SK-N-SH (cell line): ENCODE data around the gene GOLM1. TPM values are rescaled to one million over a fixed set of nuclear protein-coding genes. Genes with fewer than 3 reads are reported as not detected.
A peak's percentile ranks its signal among the peaks of the same experiment; 100 is the strongest.

ENCODE experiments used
- CTCF ChIA-PET: fragments of 300-600, 350-600 bp; formaldehyde crosslinking; extraction: SDS; loops from one replicate; lab custom pipeline; 2021; lab: Yijun Ruan, JAX
- POLR2A ChIA-PET: fragments of 350-600 bp; sonication (Branson Sonifier 250); formaldehyde crosslinking; extraction: SDS; loops from one replicate; lab custom pipeline; 2020; ENCODE audit warnings: antibody characterized with exemption, inconsistent platforms; lab: Yijun Ruan, JAX
- DNase-seq: peaks from one replicate; pipeline ENCODE4 v3.0.0; 2012
- H2AFZ ChIP-seq: fragments of 200-600 bp; sonication (generic); 2 replicates; pipeline ENCODE4 v1.8.1; 2016; ENCODE audit warnings: antibody characterized with exemption, mild to moderate bottlenecking, low read depth
- H3F3A ChIP-seq: fragments of 200-600 bp; sonication (generic); replicated peaks from 2 replicates; pipeline ENCODE3; 2016; ENCODE audit warnings: antibody characterized with exemption, mild to moderate bottlenecking; ENCODE audit not compliant: insufficient read depth
- H3K27ac ChIP-seq, 2 experiments: fragments of 200-500 bp in 1 of 2; fragments of 200-600 bp in 1 of 2; sonication (Bioruptor generic) in 1 of 2; sonication (generic), shearing (Covaris generic) in 1 of 2; 2 replicates each; pipeline versions ENCODE4 v1.5.1 to v1.6.1; 2014 to 2016; ENCODE audit warnings: low read depth in 2 of 2, inconsistent platforms in 1 of 2, low read length in 1 of 2, mild to moderate bottlenecking in 1 of 2, mixed read lengths in 1 of 2
- H3K27me3 ChIP-seq: fragments of 200-600 bp; sonication (generic), shearing (Covaris generic); 2 replicates; pipeline ENCODE4 v1.6.1; 2016; ENCODE audit warnings: mixed run types; ENCODE audit not compliant: insufficient read depth
- H3K36me3 ChIP-seq, 2 experiments: fragments of 200-500 bp in 1 of 2; fragments of 200-600 bp in 1 of 2; sonication (Bioruptor generic) in 1 of 2; sonication (generic) in 1 of 2; replicated peaks in 1 of 2; 2 replicates each; pipeline versions ENCODE3 to v1.5.1; 2014 to 2016; ENCODE audit warnings: low read length in 1 of 2, mild to moderate bottlenecking in 1 of 2; ENCODE audit not compliant: insufficient read depth in 2 of 2, control insufficient read depth in 1 of 2
- H3K4me1 ChIP-seq, 2 experiments: fragments of 200-500 bp in 1 of 2; fragments of 200-600 bp in 1 of 2; sonication (Bioruptor generic) in 1 of 2; sonication (generic), shearing (Covaris generic) in 1 of 2; 2 replicates each; pipeline versions ENCODE4 v1.5.1 to v1.6.1; 2014 to 2016; ENCODE audit warnings: low read depth in 1 of 2, low read length in 1 of 2, mixed run types in 1 of 2; ENCODE audit not compliant: insufficient read depth in 2 of 2, control insufficient read depth in 1 of 2
- H3K4me2 ChIP-seq: fragments of 200-600 bp; sonication (generic), shearing (Covaris generic); 2 replicates; pipeline ENCODE4 v1.6.1; 2017; ENCODE audit warnings: mixed run types
- H3K4me3 ChIP-seq, 2 experiments: fragments of 200-500 bp in 1 of 2; fragments of 200-600 bp in 1 of 2; sonication (Bioruptor generic) in 1 of 2; sonication (generic), shearing (Covaris generic) in 1 of 2; 2 replicates each; pipeline versions ENCODE4 v1.5.1 to v1.8.1; 2014 to 2016; ENCODE audit warnings: low read depth in 2 of 2, inconsistent platforms in 1 of 2, low read length in 1 of 2, mild to moderate bottlenecking in 1 of 2, mixed read lengths in 1 of 2, moderate library complexity in 1 of 2
- H3K79me2 ChIP-seq: fragments of 200-600 bp; sonication (generic); 2 replicates; pipeline ENCODE4 v1.8.1; 2017; ENCODE audit warnings: mild to moderate bottlenecking; ENCODE audit not compliant: insufficient read depth
- H3K9ac ChIP-seq: fragments of 200-600 bp; sonication (generic); 2 replicates; pipeline ENCODE4 v1.6.1; 2017; ENCODE audit warnings: mixed run types
- H3K9me2 ChIP-seq: fragments of 200-600 bp; sonication (generic); 2 replicates; pipeline ENCODE4 v1.6.1; 2017; ENCODE audit warnings: mixed run types
- H3K9me3 ChIP-seq: fragments of 200-600 bp; sonication (generic); 2 replicates; pipeline ENCODE4 v1.6.1; 2017; ENCODE audit warnings: mixed run types, mild to moderate bottlenecking, moderate library complexity
- H4K20me1 ChIP-seq: fragments of 200-600 bp; sonication (generic); 2 replicates; pipeline ENCODE4 v1.6.1; 2017; ENCODE audit warnings: mild to moderate bottlenecking, mixed run types; ENCODE audit not compliant: insufficient read depth
- EZH2phosphoT487 ChIP-seq: fragments of 200-600 bp; sonication (generic); IDR thresholded peaks from 2 replicates; pipeline ENCODE4 v1.6.1; 2017; ENCODE audit warnings: low read depth, mixed run types, mild to moderate bottlenecking, antibody characterized with exemption, moderate library complexity, borderline replicate concordance
- FOXJ3 ChIP-seq: sonication (generic); formaldehyde crosslinking; IDR thresholded peaks from 2 replicates; pipeline ENCODE4 v1.5.1; 2020; ENCODE audit warnings: mild to moderate bottlenecking, missing genetic modification reagents
- FOXM1 ChIP-seq: IDR thresholded peaks from 2 replicates; pipeline ENCODE4 v1.4.0; 2012; ENCODE audit warnings: low read depth, mild to moderate bottlenecking
- IRF3 ChIP-seq: fragments of 150-350 bp; IDR thresholded peaks from 2 replicates; pipeline ENCODE4 v1.6.1; 2016; ENCODE audit warnings: mild to moderate bottlenecking, low read depth, low read length
- JUND ChIP-seq: IDR thresholded peaks from 2 replicates; pipeline ENCODE4 v1.4.0; 2012
- MAX ChIP-seq: IDR thresholded peaks from 2 replicates; pipeline ENCODE4 v1.4.0; 2012; ENCODE audit warnings: low read depth
- MEF2A ChIP-seq: IDR thresholded peaks from 2 replicates; pipeline ENCODE4 v1.4.0; 2012; ENCODE audit warnings: low read depth, borderline replicate concordance
- NFIC ChIP-seq: IDR thresholded peaks from 2 replicates; pipeline ENCODE4 v1.4.0; 2012; ENCODE audit warnings: borderline replicate concordance
- RAD21 ChIP-seq: IDR thresholded peaks from 2 replicates; pipeline ENCODE4 v1.6.1; 2012; ENCODE audit warnings: mild to moderate bottlenecking, low read length
- RCOR1 ChIP-seq: fragments of 150-350 bp; IDR thresholded peaks from 2 replicates; pipeline ENCODE4 v1.6.1; 2017; ENCODE audit warnings: antibody characterized with exemption, low read length
- RFX5 ChIP-seq: IDR thresholded peaks from 2 replicates; pipeline ENCODE4 v1.6.1; 2012; ENCODE audit warnings: mild to moderate bottlenecking, improper control_type of control experiment, low read length
- RXRA ChIP-seq: IDR thresholded peaks from 2 replicates; pipeline ENCODE4 v1.4.0; 2012; ENCODE audit warnings: low read depth, mild to moderate bottlenecking, borderline replicate concordance
- SIN3A ChIP-seq: IDR thresholded peaks from 2 replicates; pipeline ENCODE4 v1.6.1; 2012; ENCODE audit warnings: low read depth, mild to moderate bottlenecking, low read length, moderate library complexity, borderline replicate concordance
- TAF1 ChIP-seq: IDR thresholded peaks from 2 replicates; pipeline ENCODE4 v1.6.1; 2012; ENCODE audit warnings: low read depth, mild to moderate bottlenecking, low read length, moderate library complexity, borderline replicate concordance
- TCF12 ChIP-seq: IDR thresholded peaks from 2 replicates; pipeline ENCODE4 v1.4.0; 2012
- TEAD4 ChIP-seq: IDR thresholded peaks from 2 replicates; pipeline ENCODE4 v1.4.0; 2012; ENCODE audit warnings: mild to moderate bottlenecking, borderline replicate concordance; ENCODE audit not compliant: insufficient read depth
- WGBS: methylation state at CpG from one replicate; pipeline ENCODE4 v1.1.6; 2017; ENCODE audit warnings: low lambda C conversion rate; 5-methylcytosine and 5-hydroxymethylcytosine counted together
- polyA plus RNA-seq, 3 experiments: library from polyadenylated mRNA; depleted of rRNA; stranded (reverse); fragments of >200 nt; gene quantifications; 2 replicates each; pipeline ENCODE4 v1.2.3, GENCODE V29; 2012
- TF ChIP-seq, protein P1 (sequence below): fragments of 200-600 bp; sonication (generic); IDR thresholded peaks from 2 replicates; pipeline ENCODE4 v1.6.1; 2017; ENCODE audit warnings: antibody characterized with exemption, mild to moderate bottlenecking, moderate library complexity
- TF ChIP-seq, protein P2 (sequence below): IDR thresholded peaks from 2 replicates; pipeline ENCODE4 v1.6.1; 2012; ENCODE audit warnings: mild to moderate bottlenecking, low read depth, low read length, moderate library complexity

The GOLM1 gene
- polyA plus RNA-seq, 1 of the 3 experiments (the other 2 are of a cell fraction): 69.8 TPM

GRCh38 chr9:86035827-86036440, 63.4 kb downstream of the GOLM1 start:
- Histone ChIP-seq H3K9me3 (no peaks in the 10 kb centered on the region), H3K79me2 (no peaks in the 10 kb centered on the region), H2AFZ (no peak overlapping the region), H3K27me3 (no peaks in the 10 kb centered on the region), H3K36me3 (peaks cover 3 to 17% of the 10 kb centered on the region in 2 experiments), H4K20me1 (no peaks in the 10 kb centered on the region), H3K4me1 (peaks cover 0 to 4% of the 10 kb centered on the region in 2 experiments; a peak in 1 of 4 replicates), H3K4me3 (no peak overlapping the region), H3K9ac (no peak overlapping the region), H3K27ac (no peak overlapping the region), H3K4me2 (no peak overlapping the region), H3K9me2 (no peaks in the 10 kb centered on the region), H3F3A (no peaks in the 10 kb centered on the region)
- ChIA-PET CTCF (interaction anchor here (1.0 to 1.7 kb wide), 5 partner anchors 9 to 64 kb away, joined by 3 to 5 read pairs (median 4); partner anchors contain the start of gene GOLM1), POLR2A (interaction anchor here (0.7 kb wide), 1 partner anchor 1132 kb away, joined by 4 read pairs; no protein-coding TSS in a partner anchor)
- WGBS: 91% methylated on average over 10 of the region's 15 CpGs
- DNase-seq: no peak
- TF ChIP-seq JUND (no peak), TEAD4 (no peak), RFX5 (no peak), NFIC (no peak), IRF3 (no peak), RCOR1 (no peak), RAD21 (no peak), TAF1 (no peak), EZH2phosphoT487 (no peak), FOXJ3 (CRISPR knock-in tag) (no peak), FOXM1 (no peak)

DNA sequence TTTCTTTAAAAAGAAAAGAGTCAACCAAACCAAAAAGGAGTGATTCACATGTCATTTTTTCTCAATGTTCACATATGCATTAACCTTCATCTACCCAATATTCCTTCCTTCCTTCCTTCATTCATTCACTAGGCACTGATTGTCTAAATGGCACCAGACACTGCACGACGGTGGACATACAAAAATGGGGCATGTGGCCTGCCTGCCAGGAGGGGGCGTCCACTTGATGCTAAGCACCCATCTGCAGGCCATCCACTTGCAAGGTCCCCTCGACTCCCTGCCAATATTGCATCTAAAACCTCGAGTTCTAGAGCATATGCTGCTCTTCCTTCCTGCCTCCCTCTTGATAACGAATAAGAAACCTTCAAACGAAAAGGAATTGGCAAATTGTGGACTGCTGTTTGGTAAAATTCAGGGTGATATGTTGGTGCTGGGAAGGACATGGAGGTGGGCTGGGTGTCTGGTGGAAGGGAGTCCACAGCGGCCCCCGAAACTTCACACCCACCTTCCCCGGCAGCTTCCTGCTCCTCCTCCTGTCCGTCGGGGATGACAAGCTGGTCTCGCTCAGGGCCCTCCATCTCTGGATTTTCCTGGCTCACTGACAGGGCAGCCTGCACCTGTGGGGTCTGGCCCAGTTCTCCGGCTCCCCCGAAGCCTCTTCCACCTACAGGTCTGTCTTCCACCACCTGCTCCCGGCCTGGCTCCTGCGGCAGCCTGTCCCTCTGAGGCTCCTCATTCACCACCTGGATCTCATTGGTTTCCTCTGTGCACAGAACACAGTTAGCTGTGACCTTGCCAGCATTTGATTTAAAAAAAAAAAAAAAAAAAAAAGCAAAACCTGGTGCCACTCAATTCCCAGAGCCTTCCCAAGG, 64.3 kb downstream of the GOLM1 start:
- H3K27ac ChIP-seq: no peak overlapping the region
- H3K9ac ChIP-seq: no peak overlapping the region
- H2AFZ ChIP-seq: no peak overlapping the region
- H3K4me2 ChIP-seq: no peak overlapping the region
- H3K27me3 ChIP-seq: no peaks in the 10 kb centered on the region
- H3K9me2 ChIP-seq: no peaks in the 10 kb centered on the region
- WGBS: 75% methylated on average over 16 of the region's 17 CpGs
- peaks cover 6 to 17% of the 10 kb centered on the region in 2 experiments for H3K36me3 ChIP-seq
- peaks cover 0 to 4% of the 10 kb centered on the region in 2 experiments; a peak in 1 of 4 replicates for H3K4me1 ChIP-seq
- H3K9me3 ChIP-seq: no peaks in the 10 kb centered on the region
- ChIA-PET POLR2A (interaction anchor here (0.7 kb wide), 1 partner anchor 1131 kb away, joined by 4 read pairs; no protein-coding TSS in a partner anchor), CTCF (interaction anchor here (1.0 to 1.7 kb wide), 5 partner anchors 10 to 64 kb away, joined by 3 to 5 read pairs (median 4); partner anchors contain the start of gene GOLM1)
- no peak overlapping the region for H3K4me3 ChIP-seq
- H4K20me1 ChIP-seq: no peaks in the 10 kb centered on the region
- peak; percentile 76 for DNase-seq
- H3K79me2 ChIP-seq: no peaks in the 10 kb centered on the region
- H3F3A ChIP-seq: peaks cover 5% of the 10 kb centered on the region
- TF ChIP-seq RAD21: peak; percentile 69
- no peak for TF ChIP-seq TEAD4
- no peak for TF ChIP-seq SIN3A
- TF ChIP-seq RXRA: no peak
- no peak for TF ChIP-seq RCOR1
- TF ChIP-seq, protein P1, sequence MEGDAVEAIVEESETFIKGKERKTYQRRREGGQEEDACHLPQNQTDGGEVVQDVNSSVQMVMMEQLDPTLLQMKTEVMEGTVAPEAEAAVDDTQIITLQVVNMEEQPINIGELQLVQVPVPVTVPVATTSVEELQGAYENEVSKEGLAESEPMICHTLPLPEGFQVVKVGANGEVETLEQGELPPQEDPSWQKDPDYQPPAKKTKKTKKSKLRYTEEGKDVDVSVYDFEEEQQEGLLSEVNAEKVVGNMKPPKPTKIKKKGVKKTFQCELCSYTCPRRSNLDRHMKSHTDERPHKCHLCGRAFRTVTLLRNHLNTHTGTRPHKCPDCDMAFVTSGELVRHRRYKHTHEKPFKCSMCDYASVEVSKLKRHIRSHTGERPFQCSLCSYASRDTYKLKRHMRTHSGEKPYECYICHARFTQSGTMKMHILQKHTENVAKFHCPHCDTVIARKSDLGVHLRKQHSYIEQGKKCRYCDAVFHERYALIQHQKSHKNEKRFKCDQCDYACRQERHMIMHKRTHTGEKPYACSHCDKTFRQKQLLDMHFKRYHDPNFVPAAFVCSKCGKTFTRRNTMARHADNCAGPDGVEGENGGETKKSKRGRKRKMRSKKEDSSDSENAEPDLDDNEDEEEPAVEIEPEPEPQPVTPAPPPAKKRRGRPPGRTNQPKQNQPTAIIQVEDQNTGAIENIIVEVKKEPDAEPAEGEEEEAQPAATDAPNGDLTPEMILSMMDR: peak; percentile 68
- TF ChIP-seq, protein P2, sequence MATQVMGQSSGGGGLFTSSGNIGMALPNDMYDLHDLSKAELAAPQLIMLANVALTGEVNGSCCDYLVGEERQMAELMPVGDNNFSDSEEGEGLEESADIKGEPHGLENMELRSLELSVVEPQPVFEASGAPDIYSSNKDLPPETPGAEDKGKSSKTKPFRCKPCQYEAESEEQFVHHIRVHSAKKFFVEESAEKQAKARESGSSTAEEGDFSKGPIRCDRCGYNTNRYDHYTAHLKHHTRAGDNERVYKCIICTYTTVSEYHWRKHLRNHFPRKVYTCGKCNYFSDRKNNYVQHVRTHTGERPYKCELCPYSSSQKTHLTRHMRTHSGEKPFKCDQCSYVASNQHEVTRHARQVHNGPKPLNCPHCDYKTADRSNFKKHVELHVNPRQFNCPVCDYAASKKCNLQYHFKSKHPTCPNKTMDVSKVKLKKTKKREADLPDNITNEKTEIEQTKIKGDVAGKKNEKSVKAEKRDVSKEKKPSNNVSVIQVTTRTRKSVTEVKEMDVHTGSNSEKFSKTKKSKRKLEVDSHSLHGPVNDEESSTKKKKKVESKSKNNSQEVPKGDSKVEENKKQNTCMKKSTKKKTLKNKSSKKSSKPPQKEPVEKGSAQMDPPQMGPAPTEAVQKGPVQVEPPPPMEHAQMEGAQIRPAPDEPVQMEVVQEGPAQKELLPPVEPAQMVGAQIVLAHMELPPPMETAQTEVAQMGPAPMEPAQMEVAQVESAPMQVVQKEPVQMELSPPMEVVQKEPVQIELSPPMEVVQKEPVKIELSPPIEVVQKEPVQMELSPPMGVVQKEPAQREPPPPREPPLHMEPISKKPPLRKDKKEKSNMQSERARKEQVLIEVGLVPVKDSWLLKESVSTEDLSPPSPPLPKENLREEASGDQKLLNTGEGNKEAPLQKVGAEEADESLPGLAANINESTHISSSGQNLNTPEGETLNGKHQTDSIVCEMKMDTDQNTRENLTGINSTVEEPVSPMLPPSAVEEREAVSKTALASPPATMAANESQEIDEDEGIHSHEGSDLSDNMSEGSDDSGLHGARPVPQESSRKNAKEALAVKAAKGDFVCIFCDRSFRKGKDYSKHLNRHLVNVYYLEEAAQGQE: no peak
- no peak for TF ChIP-seq FOXM1
- TF ChIP-seq MEF2A: no peak
- no peak for TF ChIP-seq TCF12
- no peak for TF ChIP-seq MAX
- no peak for TF ChIP-seq JUND
